HG03354 (cell line): ENCODE measurements around the gene AMDHD2.

Experiments used
- ATAC-seq: cut with Tn5 transposase; IDR thresholded peaks from one replicate; pipeline ENCODE4 v1.9.1; 2021; ENCODE audit warnings: mild to moderate bottlenecking; ENCODE audit not compliant: unreplicated experiment, poor library complexity, severe bottlenecking

AMDHD2 gene

GRCh38 chr16:2515180-2515851 is 4.9 kb upstream of the AMDHD2 start:
- no peak for ATAC-seq

- ATAC-seq, result no peak
These were observed 3.6 kb upstream of the AMDHD2 start for GRCh38 chr16:2516391-2517240.

- ATAC-seq, result no peak
These were observed 2.1 kb upstream of the AMDHD2 start for GRCh38 chr16:2517954-2518605.

GRCh38 chr16:2518823-2519710 is 1.1 kb upstream of the AMDHD2 start:
- no peak for ATAC-seq

- no peak for ATAC-seq
These were observed 475 bp upstream of the AMDHD2 start for GRCh38 chr16:2519711-2520080.

GRCh38 chr16:2520784-2521531 is 787 bp downstream of the AMDHD2 start:
- peak; percentile 31 for ATAC-seq

GRCh38 chr16:2523801-2524231 is 3.6 kb downstream of the AMDHD2 start:
- no peak for ATAC-seq

GRCh38 chr16:2524339-2524938 is 4.3 kb downstream of the AMDHD2 start:
- no peak for ATAC-seq

GRCh38 chr16:2526135-2526534 is 6.0 kb downstream of the AMDHD2 start:
- no peak for ATAC-seq

GRCh38 chr16:2527071-2527783 is 7.1 kb downstream of the AMDHD2 start:
- no peak for ATAC-seq

- no peak for ATAC-seq
These were observed 7.6 kb downstream of the AMDHD2 start for GRCh38 chr16:2527784-2528100.

- no peak for ATAC-seq
These were observed 8.2 kb downstream of the AMDHD2 start for GRCh38 chr16:2528161-2529060.

- ATAC-seq, result no peak
These were observed 9.1 kb downstream of the AMDHD2 start for GRCh38 chr16:2529061-2529931.

GRCh38 chr16:2529961-2530628 is 9.9 kb downstream of the AMDHD2 start:
- no peak for ATAC-seq

- ATAC-seq, result no peak
These were observed 10.6 kb downstream of the AMDHD2 start for GRCh38 chr16:2530629-2531318.
